NCI-H345 treated with DMSO at 0.1 percent for 48 hours (cell line): ENCODE measurements around the gene HTRA3.

ENCODE experiments used
- DNase-seq: peaks from one replicate; lab custom pipeline; 2025; ENCODE audit not compliant: unreplicated experiment; lab: John Stamatoyannopoulos, UW

HTRA3 gene

DNA sequence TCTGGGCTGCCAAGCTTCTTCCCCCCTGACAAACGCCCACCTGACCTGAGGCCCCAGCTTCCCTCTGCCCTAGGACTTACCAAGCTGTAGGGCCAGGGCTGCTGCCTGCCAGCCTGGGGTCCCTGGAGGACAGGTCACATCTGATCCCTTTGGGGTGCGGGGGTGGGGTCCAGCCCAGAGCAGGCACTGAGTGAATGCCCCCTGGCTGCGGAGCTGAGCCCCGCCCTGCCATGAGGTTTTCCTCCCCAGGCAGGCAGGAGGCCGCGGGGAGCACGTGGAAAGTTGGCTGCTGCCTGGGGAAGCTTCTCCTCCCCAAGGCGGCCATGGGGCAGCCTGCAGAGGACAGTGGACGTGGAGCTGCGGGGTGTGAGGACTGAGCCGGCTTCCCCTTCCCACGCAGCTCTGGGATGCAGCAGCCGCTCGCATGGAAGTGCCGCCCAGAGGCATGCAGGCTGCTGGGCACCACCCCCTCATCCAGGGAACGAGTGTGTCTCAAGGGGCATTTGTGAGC, 37.0 kb downstream of the HTRA3 start:
- no peak for DNase-seq

GRCh38 chr4:8307121-8307520, 37.6 kb downstream of the HTRA3 start:
- no peak for DNase-seq

DNA sequence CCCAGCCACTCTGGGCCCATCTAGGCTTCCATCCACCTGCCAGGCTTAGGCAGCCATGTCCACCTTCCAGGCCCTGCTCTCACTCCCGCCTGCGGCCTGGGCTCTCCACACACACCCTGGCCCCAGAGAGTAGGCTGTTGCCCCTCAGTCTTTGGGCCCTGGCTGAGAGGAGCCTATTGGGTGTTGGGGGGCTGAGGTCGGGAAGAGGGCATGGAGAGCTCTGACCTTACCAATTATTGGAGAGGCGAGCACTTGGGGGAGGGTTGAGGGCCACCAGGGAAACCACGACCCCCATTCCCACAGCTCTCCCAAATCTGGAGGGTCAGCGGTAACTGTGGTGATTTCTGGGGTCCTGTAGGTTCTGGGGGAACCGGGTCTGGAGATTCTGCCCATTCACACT, 38.2 kb downstream of the HTRA3 start:
- no peak for DNase-seq

DNA sequence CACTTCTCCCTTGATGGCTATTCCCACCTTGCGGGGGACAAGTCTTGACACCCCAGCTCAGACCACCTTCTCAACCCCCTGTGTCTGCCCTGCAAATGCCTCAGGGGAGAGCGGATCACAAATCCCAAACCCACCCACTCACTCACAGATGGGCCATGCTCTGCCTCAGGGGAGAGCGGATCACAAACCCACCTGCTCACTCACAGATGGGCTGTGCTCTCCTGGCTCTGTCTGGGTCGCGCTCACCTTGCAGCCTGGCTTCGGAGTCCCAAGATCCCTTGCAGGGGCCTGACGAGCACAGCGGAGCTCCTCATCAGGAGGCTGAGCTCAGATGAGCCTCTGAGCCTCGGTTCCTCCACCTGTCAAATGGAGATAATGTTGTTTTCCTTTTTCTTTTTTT, 38.6 kb downstream of the HTRA3 start:
- no peak for DNase-seq

- DNase-seq: no peak
Observed at GRCh38 chr4:8308856-8309771, 39.6 kb downstream of the HTRA3 start.

GRCh38 chr4:8310306-8310705, 40.8 kb downstream of the HTRA3 start:
- no peak for DNase-seq

- DNase-seq: no peak
Observed at GRCh38 chr4:8311101-8312068, 41.8 kb downstream of the HTRA3 start.

- DNase-seq: no peak
Observed at GRCh38 chr4:8312069-8312445, 42.5 kb downstream of the HTRA3 start.

DNA sequence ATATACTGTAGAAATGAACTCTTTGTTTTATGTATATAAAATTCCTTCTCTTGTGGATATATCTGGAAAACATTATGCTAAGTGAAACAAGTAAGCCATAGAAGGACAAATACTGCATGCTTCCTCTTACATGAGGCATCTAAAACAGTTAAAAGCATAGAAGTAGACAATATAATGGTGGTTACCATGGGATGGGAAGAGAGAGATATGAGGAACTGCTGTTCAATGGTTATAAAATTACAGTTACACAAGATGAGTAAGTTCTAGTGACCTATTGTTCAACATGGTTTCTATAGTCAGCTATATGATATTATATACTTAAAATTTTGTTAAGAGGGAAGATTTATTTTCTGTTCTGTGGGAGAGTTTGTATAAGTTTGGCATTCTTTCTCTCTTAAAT, 43.4 kb downstream of the HTRA3 start:
- no peak for DNase-seq

GRCh38 chr4:8314691-8315255, 45.2 kb downstream of the HTRA3 start:
- DNase-seq: no peak

GRCh38 chr4:8315435-8316250, 46.1 kb downstream of the HTRA3 start:
- peak; percentile 56 for DNase-seq

DNA sequence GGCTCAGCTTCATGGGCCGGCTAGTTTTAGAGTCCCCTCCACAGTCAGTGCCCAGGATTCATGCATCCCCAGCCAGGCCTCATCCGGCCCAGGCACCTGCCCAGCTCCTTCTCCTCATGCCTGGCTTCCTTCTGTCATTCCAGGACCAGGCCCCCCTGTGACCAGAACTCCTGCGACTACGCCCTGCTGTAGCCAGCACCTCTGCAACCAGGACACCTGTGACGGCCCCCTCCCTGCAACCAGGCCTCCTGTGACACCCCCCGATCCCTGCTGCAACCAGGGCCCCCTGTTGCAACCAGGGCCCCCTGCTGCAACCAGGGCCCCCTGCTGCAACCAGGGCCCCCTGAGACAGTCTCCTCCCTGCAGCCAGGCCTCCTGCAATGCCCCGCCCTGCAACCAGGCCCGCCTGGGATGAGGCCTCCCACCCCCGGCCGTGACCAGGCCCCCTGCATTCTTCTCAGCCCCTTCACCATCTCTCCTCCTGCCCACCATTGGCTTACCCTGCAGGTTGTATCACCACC, 46.8 kb downstream of the HTRA3 start:
- no peak for DNase-seq

DNA sequence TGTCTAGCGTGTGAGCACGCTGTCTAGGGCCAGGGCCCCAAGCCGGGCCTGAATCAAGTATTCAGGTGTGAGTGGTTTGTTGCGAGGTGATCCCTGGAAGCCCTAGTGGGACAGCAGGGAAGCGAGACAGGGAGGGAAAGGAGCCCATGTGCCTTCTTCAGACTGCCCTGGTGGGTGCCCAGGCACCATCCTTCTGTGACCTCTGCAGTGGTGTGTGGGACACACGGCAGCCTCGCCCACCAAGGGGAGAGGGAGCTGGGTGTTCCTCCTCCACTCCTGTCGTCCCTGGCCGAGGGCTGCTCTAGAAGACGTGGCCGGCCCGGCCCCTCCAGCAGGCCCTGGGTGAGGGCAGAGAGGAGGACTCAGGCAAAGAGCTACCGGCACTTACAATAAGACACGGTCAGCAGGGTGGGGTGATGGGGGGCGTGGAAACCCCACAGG, 47.4 kb downstream of the HTRA3 start:
- DNase-seq: no peak

DNA sequence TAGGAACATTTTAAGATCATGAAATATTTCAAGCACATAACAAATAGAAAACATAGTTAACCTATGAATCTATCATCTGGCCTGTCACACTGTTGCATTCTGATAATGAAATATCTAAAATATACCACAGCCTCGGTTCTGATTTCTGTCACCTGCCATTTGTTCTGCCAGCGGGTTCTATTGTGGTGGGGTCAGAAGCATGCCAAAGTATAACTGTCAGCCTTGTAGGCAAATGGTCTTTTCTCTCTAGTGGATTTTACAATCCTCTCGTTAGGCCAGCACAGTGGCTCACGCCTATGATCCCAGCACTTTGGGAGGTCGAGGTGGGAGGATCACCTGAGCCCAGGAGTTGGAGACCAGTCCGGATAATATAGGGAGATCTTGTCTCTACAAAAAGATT, 47.9 kb downstream of the HTRA3 start:
- DNase-seq: no peak

DNA sequence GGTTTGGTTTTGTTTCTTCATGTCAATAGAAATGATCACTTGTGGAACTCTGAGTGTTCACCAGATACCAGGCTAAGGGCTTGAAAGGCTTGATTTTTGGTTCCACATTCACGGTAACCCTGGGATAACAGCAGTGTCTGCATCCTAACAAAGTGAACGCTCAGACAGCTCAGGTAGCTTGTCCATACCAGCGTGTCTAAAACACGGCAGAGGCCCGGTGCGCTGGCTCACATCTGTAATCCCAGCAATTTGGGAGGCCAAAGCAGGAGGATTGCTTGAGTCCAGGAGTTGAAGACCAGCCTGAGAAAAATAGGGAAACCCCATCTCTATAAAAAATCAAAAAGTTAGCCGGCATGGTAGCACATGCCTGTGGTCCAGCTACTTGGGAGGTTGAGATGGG, 49.0 kb downstream of the HTRA3 start:
- no peak for DNase-seq

DNA sequence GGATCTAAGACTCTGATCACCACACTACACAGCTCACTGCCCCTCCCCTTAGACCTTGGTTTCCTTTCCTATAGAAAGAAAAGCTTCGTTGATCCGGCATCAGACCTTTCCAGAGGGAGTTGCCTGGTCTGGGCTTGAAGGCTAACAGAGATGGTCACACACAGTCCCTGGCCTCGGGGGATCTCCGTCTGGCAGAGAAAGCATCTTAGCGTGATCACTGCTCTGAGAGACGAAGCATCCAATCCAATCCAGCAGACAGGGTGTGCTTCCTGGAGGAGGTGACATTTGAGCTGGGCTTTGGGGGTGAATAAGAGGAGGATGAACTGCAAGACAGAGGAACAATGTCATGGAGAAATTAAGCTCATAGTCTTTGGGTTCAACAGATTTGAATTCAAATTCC, 49.5 kb downstream of the HTRA3 start:
- DNase-seq: no peak

DNA sequence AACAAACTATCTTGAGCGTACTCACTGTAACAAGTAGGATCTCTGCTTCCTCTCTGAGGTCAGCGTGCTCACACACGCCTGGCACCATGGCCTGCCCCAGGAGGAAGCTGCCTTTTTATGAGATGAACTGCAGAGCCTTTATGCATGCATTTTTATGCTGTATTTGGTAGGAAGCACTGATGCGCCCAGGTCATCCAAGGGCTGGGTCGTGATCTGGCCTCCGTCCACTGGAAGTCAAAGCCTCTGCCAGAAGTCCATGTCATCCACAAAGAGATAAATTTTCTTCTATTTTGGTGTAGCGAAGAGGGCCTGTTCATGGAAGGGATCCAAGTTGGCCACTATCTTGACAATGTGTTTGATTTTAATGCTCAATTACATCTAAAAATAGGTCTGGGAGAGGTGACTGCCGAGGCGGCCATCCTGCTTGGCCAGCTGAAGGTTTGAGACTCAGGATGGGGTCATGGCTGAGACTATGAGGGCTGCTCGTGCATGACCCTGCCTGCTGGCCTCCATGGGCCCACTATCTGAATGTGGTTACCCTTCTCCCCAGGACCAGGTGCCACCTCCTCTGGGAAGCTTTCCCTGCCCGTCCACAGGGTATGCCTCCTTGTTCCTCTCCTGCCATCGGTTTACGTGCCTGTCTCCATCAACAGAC, 50.3 kb downstream of the HTRA3 start:
- no peak for DNase-seq

GRCh38 chr4:8320386-8320750, 50.8 kb downstream of the HTRA3 start:
- DNase-seq: no peak

GRCh38 chr4:8321220-8321619, 51.7 kb downstream of the HTRA3 start:
- no peak for DNase-seq

GRCh38 chr4:8321771-8322170, 52.2 kb downstream of the HTRA3 start:
- no peak for DNase-seq
